ENCODE results near the gene ZP3. TPM values are rescaled to one million over a fixed set of nuclear protein-coding genes. Genes with fewer than 3 reads are reported as not detected.
"Not testable (repeated sequence)": the region's sequence is repeated elsewhere in the genome, so short reads cannot be mapped to it uniquely, and the experiment has no call there.

Gene ZP3
- total RNA-seq (2014; rRNA removed; shearing (Covaris generic)): 3.9 and 12.1 TPM in 2 replicates

- no peak for DNase-seq (ENCODE audit: low spot score)
These were observed at the start of gene ZP3 for GRCh38 chr7:76424413-76425111. TSS of gene ZP3 (plus strand) at chr7:76424950. CDS start at chr7:76424965, 15 bp downstream.

GRCh38 chr7:76375251-76375650, 49.5 kb upstream of the ZP3 start:
- DNase-seq (ENCODE audit: low spot score): no peak

GRCh38 chr7:76377186-76377918, 47.4 kb upstream of the ZP3 start:
- no peak for DNase-seq (ENCODE audit: low spot score)

GRCh38 chr7:76380623-76380966, 44.2 kb upstream of the ZP3 start:
- DNase-seq (ENCODE audit: low spot score): no peak

GRCh38 chr7:76381814-76382213, 42.9 kb upstream of the ZP3 start:
- no peak for DNase-seq (ENCODE audit: low spot score)

- DNase-seq (ENCODE audit: low spot score): no peak
These were observed 41.4 kb upstream of the ZP3 start for GRCh38 chr7:76383089-76383944.

GRCh38 chr7:76386691-76387260, 38.0 kb upstream of the ZP3 start:
- DNase-seq (ENCODE audit: low spot score): peak; percentile 35

GRCh38 chr7:76387789-76388188, 37.0 kb upstream of the ZP3 start:
- not testable (repeated sequence) for DNase-seq (ENCODE audit: low spot score)

GRCh38 chr7:76390092-76390491, 34.7 kb upstream of the ZP3 start:
- no peak for DNase-seq (ENCODE audit: low spot score)

GRCh38 chr7:76392531-76393115, 32.1 kb upstream of the ZP3 start:
- no peak for DNase-seq (ENCODE audit: low spot score)

- DNase-seq (ENCODE audit: low spot score): peak; percentile 91
These were observed 31.4 kb upstream of the ZP3 start for GRCh38 chr7:76393116-76394031.

GRCh38 chr7:76394957-76395356, 29.8 kb upstream of the ZP3 start:
- no peak for DNase-seq (ENCODE audit: low spot score)

GRCh38 chr7:76395605-76395964, 29.2 kb upstream of the ZP3 start:
- DNase-seq (ENCODE audit: low spot score): not testable (repeated sequence)

GRCh38 chr7:76395965-76396726, 28.6 kb upstream of the ZP3 start:
- no peak for DNase-seq (ENCODE audit: low spot score)

GRCh38 chr7:76396864-76397263, 27.9 kb upstream of the ZP3 start:
- no peak for DNase-seq (ENCODE audit: low spot score)

- peak; percentile 41 for DNase-seq (ENCODE audit: low spot score)
These were observed 27.2 kb upstream of the ZP3 start for GRCh38 chr7:76397409-76398183.

GRCh38 chr7:76400248-76400647, 24.5 kb upstream of the ZP3 start:
- no peak for DNase-seq (ENCODE audit: low spot score)

- DNase-seq (ENCODE audit: low spot score): not testable (repeated sequence)
These were observed 21.7 kb upstream of the ZP3 start for GRCh38 chr7:76403097-76403496.
